ACC112 (cell line): ENCODE measurements around the gene KDM3A.

Source experiments
- H2AFZ ChIP-seq: fragments of 200-600 bp; sonication (generic); one replicate; pipeline ENCODE4 v1.6.0; 2017; ENCODE audit warnings: antibody characterized with exemption, low read length; ENCODE audit not compliant: unreplicated experiment
- H3K27ac ChIP-seq: fragments of 200-600 bp; sonication (generic); 2 replicates; pipeline ENCODE4 v1.5.1; 2014; ENCODE audit warnings: low read depth, mild to moderate bottlenecking, antibody characterized with exemption, low read length, moderate library complexity
- H3K27me3 ChIP-seq: fragments of 200-600 bp; sonication (generic); 2 replicates; pipeline ENCODE4 v1.6.1; 2014; ENCODE audit warnings: mild to moderate bottlenecking, antibody characterized with exemption, low read length, moderate library complexity, mixed read lengths; ENCODE audit not compliant: insufficient read depth
- H3K36me3 ChIP-seq: fragments of 200-600 bp; sonication (generic); 2 replicates; pipeline ENCODE4 v1.6.1; 2016; ENCODE audit warnings: mild to moderate bottlenecking, antibody characterized with exemption, low read length, moderate library complexity, mixed read lengths; ENCODE audit not compliant: insufficient read depth
- H3K4me1 ChIP-seq: fragments of 200-600 bp; sonication (generic); one replicate; pipeline ENCODE4 v1.6.1; 2016; ENCODE audit warnings: low read length, mixed read lengths; ENCODE audit not compliant: insufficient read depth, unreplicated experiment, control insufficient read depth
- H3K4me3 ChIP-seq: fragments of 200-600 bp; sonication (generic); 2 replicates; pipeline ENCODE4 v1.5.1; 2014; ENCODE audit warnings: mild to moderate bottlenecking, low read depth, low read length
- H3K79me2 ChIP-seq: fragments of 200-600 bp; sonication (generic); one replicate; pipeline ENCODE4 v1.6.0; 2016; ENCODE audit warnings: low read length; ENCODE audit not compliant: control insufficient read depth, unreplicated experiment, insufficient read depth

KDM3A gene

GRCh38 chr2:86440631-86441391 is at the start of gene KDM3A:
Gene KDM3A, plus strand, starts transcription at chr2:86441371. Its CDS starts 677 bp downstream, at chr2:86442048.
- peak within 1 kb of the TSS; percentile 84 for H3K4me3 ChIP-seq
- peak within 1 kb of the TSS; percentile 99 for H3K27ac ChIP-seq
- peaks cover 41% of the 10 kb centered on the region for H3K79me2 ChIP-seq
- H2AFZ ChIP-seq, result peak within 1 kb of the TSS; percentile 99
- peaks cover 24% of the 10 kb centered on the region for H3K36me3 ChIP-seq
- no peaks in the 10 kb centered on the region for H3K27me3 ChIP-seq
- peaks cover 25% of the 10 kb centered on the region for H3K4me1 ChIP-seq

GRCh38 chr2:86392873-86393518 is 48.2 kb upstream of the KDM3A start:
- Histone ChIP-seq H3K79me2 (no peaks in the 10 kb centered on the region), H3K36me3 (no peaks in the 10 kb centered on the region), H3K27ac (no peak overlapping the region), H3K27me3 (peaks cover 9% of the 10 kb centered on the region; the same call in 1 of the 2 replicates), H3K4me3 (no peak overlapping the region), H3K4me1 (peaks cover 11% of the 10 kb centered on the region), H2AFZ (no peak overlapping the region)

GRCh38 chr2:86393521-86394491 is 47.4 kb upstream of the KDM3A start:
- no peak overlapping the region for H2AFZ ChIP-seq
- H3K79me2 ChIP-seq, result no peaks in the 10 kb centered on the region
- peaks cover 11% of the 10 kb centered on the region for H3K4me1 ChIP-seq
- H3K36me3 ChIP-seq, result no peaks in the 10 kb centered on the region
- peaks cover 17% of the 10 kb centered on the region for H3K27me3 ChIP-seq
- H3K4me3 ChIP-seq, result no peak overlapping the region
- H3K27ac ChIP-seq, result no peak overlapping the region

GRCh38 chr2:86396291-86396785 is 44.8 kb upstream of the KDM3A start:
- Histone ChIP-seq H3K79me2 (no peaks in the 10 kb centered on the region), H3K4me3 (no peak overlapping the region), H3K4me1 (peaks cover 11% of the 10 kb centered on the region), H3K27ac (no peak overlapping the region), H2AFZ (no peak overlapping the region), H3K36me3 (no peaks in the 10 kb centered on the region), H3K27me3 (peaks cover 14% of the 10 kb centered on the region)

GRCh38 chr2:86397986-86398385 is 43.2 kb upstream of the KDM3A start:
- Histone ChIP-seq H3K4me1 (peaks cover 11% of the 10 kb centered on the region), H2AFZ (no peak overlapping the region), H3K4me3 (no peak overlapping the region), H3K79me2 (no peaks in the 10 kb centered on the region), H3K27ac (no peak overlapping the region), H3K36me3 (no peaks in the 10 kb centered on the region), H3K27me3 (peaks cover 14% of the 10 kb centered on the region)

- Histone ChIP-seq H2AFZ (no peak overlapping the region), H3K79me2 (no peaks in the 10 kb centered on the region)
Measured at GRCh38 chr2:86398500-86399474, 42.4 kb upstream of the KDM3A start.

GRCh38 chr2:86400321-86400720 is 40.9 kb upstream of the KDM3A start:
- Histone ChIP-seq H3K79me2 (no peaks in the 10 kb centered on the region), H3K36me3 (no peaks in the 10 kb centered on the region), H3K4me1 (no peaks in the 10 kb centered on the region), H3K4me3 (no peak overlapping the region), H2AFZ (no peak overlapping the region), H3K27ac (no peak overlapping the region), H3K27me3 (peaks cover 14% of the 10 kb centered on the region)

More at GRCh38 chr2:86398500-86399474, 42.4 kb upstream of the KDM3A start:
- Histone ChIP-seq H3K27ac (no peak overlapping the region), H3K4me3 (no peak overlapping the region), H3K27me3 (peaks cover 14% of the 10 kb centered on the region), H3K4me1 (peaks cover 4% of the 10 kb centered on the region), H3K36me3 (no peaks in the 10 kb centered on the region)

GRCh38 chr2:86410581-86410980 is 30.6 kb upstream of the KDM3A start:
- Histone ChIP-seq H3K79me2 (no peaks in the 10 kb centered on the region), H3K4me1 (no peaks in the 10 kb centered on the region), H3K4me3 (no peak overlapping the region), H3K36me3 (no peaks in the 10 kb centered on the region), H2AFZ (no peak overlapping the region), H3K27ac (no peak overlapping the region), H3K27me3 (peaks cover 49% of the 10 kb centered on the region)

GRCh38 chr2:86411396-86411795 is 29.8 kb upstream of the KDM3A start:
- H3K27ac ChIP-seq, result no peak overlapping the region
- no peak overlapping the region for H3K4me3 ChIP-seq
- H3K79me2 ChIP-seq, result no peaks in the 10 kb centered on the region
- H3K4me1 ChIP-seq, result no peaks in the 10 kb centered on the region
- H3K36me3 ChIP-seq, result no peaks in the 10 kb centered on the region
- peaks cover 49% of the 10 kb centered on the region for H3K27me3 ChIP-seq
- no peak overlapping the region for H2AFZ ChIP-seq
